B cell (primary cell): ENCODE data around the gene IGF2BP1. TPM values are rescaled to one million over a fixed set of nuclear protein-coding genes. Genes with fewer than 3 reads are reported as not detected.

Experiments
- ATAC-seq: fragments of 200-7000 bp; cut with Tn5 transposase; one replicate; pipeline ENCODE4 v1.10.0; 2021; ENCODE audit warnings: low read depth, mild to moderate bottlenecking, moderate number of reproducible peaks, moderate library complexity
- CTCF ChIA-PET: fragments of 350-600 bp; sonication (Branson Sonifier 250); formaldehyde crosslinking; loops from one replicate; lab custom pipeline; 2021; ENCODE audit warnings: antibody characterized with exemption, inconsistent platforms; lab: Charles Lee
- POLR2A ChIA-PET: fragments of 350-600 bp; sonication (Branson Sonifier 250); formaldehyde crosslinking; loops from one replicate; lab custom pipeline; 2021; ENCODE audit warnings: antibody characterized with exemption; lab: Charles Lee
- DNase-seq: peaks from one replicate; pipeline ENCODE4 v3.0.0; 2013
- H2AFZ ChIP-seq: 2 replicates; pipeline ENCODE4 v1.6.1; 2012; ENCODE audit warnings: mild to moderate bottlenecking, low read depth, low read length; ENCODE audit not compliant: insufficient read depth, poor library complexity, severe bottlenecking
- H3K27ac ChIP-seq, 2 donors: 1 replicate in 1 of 2; 2 replicates in 1 of 2; pipeline ENCODE4 v1.5.1; 2012 to 2013; ENCODE audit warnings: low read length in 2 of 2, mild to moderate bottlenecking in 2 of 2, moderate library complexity in 1 of 2
- H3K27me3 ChIP-seq, 4 experiments: fragments of 200-600 bp in 1 of 4; sonication (generic) in 1 of 4; replicated peaks in 1 of 4; 1 replicate in 2 of 4; 2 replicates in 2 of 4; pipeline versions ENCODE4 v1.6.1 to v1.7.0; 2013 to 2016; ENCODE audit warnings: low read length in 3 of 4, mild to moderate bottlenecking in 2 of 4, mixed read lengths in 1 of 4, moderate library complexity in 1 of 4; ENCODE audit not compliant: insufficient read depth in 4 of 4, control insufficient read depth in 3 of 4; ENCODE audit errors: control extremely low read depth in 1 of 4
- H3K36me3 ChIP-seq, 2 experiments: replicated peaks in 1 of 2; 1 replicate in 1 of 2; 2 replicates in 1 of 2; pipeline versions ENCODE4 v1.6.1 to v1.7.1; 2013; ENCODE audit warnings: low read length in 1 of 2; ENCODE audit not compliant: insufficient read depth in 2 of 2, control insufficient read depth in 1 of 2; ENCODE audit errors: control extremely low read depth in 1 of 2, extremely low read depth in 1 of 2
- H3K4me1 ChIP-seq, 2 donors: fragments of 200-600 bp in 1 of 2; sonication (generic) in 1 of 2; 1 replicate in 1 of 2; 2 replicates in 1 of 2; pipeline versions ENCODE4 v1.5.1 to v1.6.1; 2013 to 2017; ENCODE audit warnings: low read length in 2 of 2; ENCODE audit not compliant: control insufficient read depth in 2 of 2, insufficient read depth in 2 of 2
- H3K4me2 ChIP-seq: replicated peaks from 2 replicates; pipeline ENCODE3; 2012; ENCODE audit warnings: mild to moderate bottlenecking, low read depth, low read length; ENCODE audit not compliant: poor library complexity, severe bottlenecking
- H3K4me3 ChIP-seq, 5 experiments: fragments of 200-600 bp in 1 of 5; sonication (generic) in 1 of 5; 1 replicate in 3 of 5; 2 replicates in 2 of 5; pipeline versions ENCODE4 v1.5.1 to v1.7.0; 2011 to 2016; ENCODE audit warnings: low read length in 4 of 5, mild to moderate bottlenecking in 4 of 5, low read depth in 2 of 5, control low read depth in 1 of 5, moderate library complexity in 1 of 5; ENCODE audit not compliant: insufficient read depth in 1 of 5; ENCODE audit errors: control extremely low read depth in 1 of 5, extremely low read depth in 1 of 5
- H3K79me2 ChIP-seq: fragments of 200-600 bp; sonication (generic); one replicate; pipeline ENCODE4 v1.6.0; 2016; ENCODE audit warnings: low read length; ENCODE audit not compliant: control insufficient read depth, insufficient read depth
- H3K9ac ChIP-seq: fragments of 200-600 bp; sonication (generic); 2 replicates; pipeline ENCODE4 v1.6.1; 2017; ENCODE audit warnings: mild to moderate bottlenecking, low read length, moderate library complexity
- H3K9me3 ChIP-seq, 3 donors: one replicate each; pipeline versions ENCODE4 v1.6.1 to v1.7.1; 2013; ENCODE audit warnings: low read length in 2 of 3; ENCODE audit not compliant: control insufficient read depth in 2 of 3, insufficient read depth in 1 of 3; ENCODE audit errors: control extremely low read depth in 1 of 3
- H4K20me1 ChIP-seq: 2 replicates; pipeline ENCODE4 v1.6.0; 2012; ENCODE audit warnings: mild to moderate bottlenecking, low read length; ENCODE audit not compliant: insufficient read depth, control insufficient read depth, poor library complexity, severe bottlenecking
- H3K27ac Mint-ChIP-seq: one replicate; pipeline ENCODE4 v1.8.0; 2021; ENCODE audit warnings: mixed read lengths
- H3K27me3 Mint-ChIP-seq: one replicate; pipeline ENCODE4 v1.8.0; 2021; ENCODE audit warnings: mixed read lengths
- H3K4me1 Mint-ChIP-seq: one replicate; pipeline ENCODE4 v1.8.0; 2021; ENCODE audit warnings: mixed read lengths
- H3K4me3 Mint-ChIP-seq: one replicate; pipeline ENCODE4 v1.8.0; 2021; ENCODE audit warnings: mixed read lengths
- H3K9me3 Mint-ChIP-seq: one replicate; pipeline ENCODE4 v1.8.0; 2022; ENCODE audit warnings: mixed read lengths; ENCODE audit not compliant: insufficient read depth
- EZH2 ChIP-seq: IDR thresholded peaks from 2 replicates; pipeline ENCODE4 v1.6.1; 2012; ENCODE audit warnings: borderline replicate concordance, low read depth, mild to moderate bottlenecking, moderate library complexity, low read length; ENCODE audit not compliant: insufficient read depth, poor library complexity, severe bottlenecking
- WGBS: methylation state at CpG from one replicate; pipeline ENCODE4 v1.1.5; 2013; ENCODE audit warnings: missing lambda C conversion rate; ENCODE audit not compliant: insufficient coverage; 5-methylcytosine and 5-hydroxymethylcytosine counted together
- intact Hi-C: fragments of 100-400 bp; cut with micrococcal nuclease; formaldehyde crosslinking; loops from one replicate; pipeline ENCODE4 v1.10.0; 2022
- polyA plus RNA-seq: library from polyadenylated mRNA; depleted of rRNA; stranded (reverse); fragments of >200 nt; gene quantifications from 2 replicates; pipeline ENCODE4 v1.2.3, GENCODE V29; 2012
- total RNA-seq, 2 donors: library from RNA; stranded (reverse); fragments of 120-200 nt in 1 of 2; gene quantifications; 1 replicate in 1 of 2; 2 replicates in 1 of 2; pipeline versions ENCODE4 v1.2.3 to v1.2.4, GENCODE V29; 2013 to 2022
- TF ChIP-seq, protein P1 (sequence below): fragments of 200-600 bp; IDR thresholded peaks from one replicate; pipeline ENCODE4 v1.8.0; 2022; ENCODE audit warnings: antibody characterized with exemption, mild to moderate bottlenecking

IGF2BP1 gene
- total and polyA plus RNA-seq, 2 donors (not counting 1 experiment from before 2014, with no cell fraction given), result not detected

DNA sequence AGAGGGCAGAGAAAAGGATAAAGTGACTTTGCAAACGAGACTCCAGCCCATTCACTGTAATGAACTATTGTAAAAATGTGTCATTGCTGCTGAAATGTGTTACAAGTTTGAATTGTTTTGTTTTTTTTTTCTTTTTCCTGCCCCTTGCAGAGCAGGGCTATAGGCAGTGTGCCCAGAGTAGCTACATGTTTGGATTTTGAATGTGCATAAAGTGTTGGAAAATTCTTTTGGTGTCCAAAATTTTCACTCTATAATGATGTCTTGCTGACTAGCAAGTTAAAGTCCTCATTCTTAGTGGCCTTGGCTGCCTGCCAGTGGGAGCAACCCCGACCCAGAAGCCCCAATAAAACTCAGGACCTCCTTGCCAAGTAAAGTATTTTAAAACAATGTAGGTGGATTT, 66.5 kb downstream of the IGF2BP1 start:
- intact Hi-C loops, result no loop called here
- DNase-seq, result no peak

DNA sequence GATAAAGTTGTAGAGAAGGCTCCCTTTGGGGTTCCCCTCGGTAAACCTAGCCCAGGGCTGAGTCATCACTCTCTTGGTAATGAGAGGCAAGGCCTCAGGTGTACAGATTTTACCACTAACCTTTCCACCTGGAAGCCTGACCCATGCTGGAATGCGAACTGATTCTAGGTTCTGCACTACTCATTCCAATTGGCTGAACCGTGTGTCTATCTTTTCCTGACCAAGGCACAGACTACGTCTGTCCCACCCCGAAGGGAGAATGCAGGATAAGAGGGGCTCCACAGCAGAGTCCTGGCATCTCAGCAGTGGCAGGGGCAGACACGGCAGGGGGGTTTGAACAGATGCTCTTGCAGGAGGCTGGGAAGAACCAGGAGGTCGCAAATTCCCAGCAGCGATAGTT, 70.0 kb downstream of the IGF2BP1 start:
- POLR2A ChIA-PET, result no interaction called here
- H3K4me2 ChIP-seq, result no peak overlapping the region

More for the DNA sequence above, 66.5 kb downstream of the IGF2BP1 start:
- Histone ChIP-seq H3K27ac (no peak overlapping the region), H3K4me2 (no peak overlapping the region), H4K20me1 (no peaks in the 10 kb centered on the region), H2AFZ (no peak overlapping the region), H3K9ac (no peak overlapping the region), H3K27me3 (no peaks in the 10 kb centered on the region), H3K4me3 (no peak overlapping the region), H3K9me3 (no peaks in the 10 kb centered on the region), H3K36me3 (no peaks in the 10 kb centered on the region), H3K79me2 (no peaks in the 10 kb centered on the region), H3K4me1 (no peaks in the 10 kb centered on the region)
- H3K4me3 Mint-ChIP-seq, result no peak overlapping the region
- POLR2A ChIA-PET, result no interaction called here
- CTCF ChIA-PET, result no interaction called here
- H3K27me3 Mint-ChIP-seq, result peaks cover 16% of the 10 kb centered on the region
- no peak overlapping the region for H3K27ac Mint-ChIP-seq
- TF ChIP-seq EZH2, result no peak
- TF ChIP-seq, protein P1, sequence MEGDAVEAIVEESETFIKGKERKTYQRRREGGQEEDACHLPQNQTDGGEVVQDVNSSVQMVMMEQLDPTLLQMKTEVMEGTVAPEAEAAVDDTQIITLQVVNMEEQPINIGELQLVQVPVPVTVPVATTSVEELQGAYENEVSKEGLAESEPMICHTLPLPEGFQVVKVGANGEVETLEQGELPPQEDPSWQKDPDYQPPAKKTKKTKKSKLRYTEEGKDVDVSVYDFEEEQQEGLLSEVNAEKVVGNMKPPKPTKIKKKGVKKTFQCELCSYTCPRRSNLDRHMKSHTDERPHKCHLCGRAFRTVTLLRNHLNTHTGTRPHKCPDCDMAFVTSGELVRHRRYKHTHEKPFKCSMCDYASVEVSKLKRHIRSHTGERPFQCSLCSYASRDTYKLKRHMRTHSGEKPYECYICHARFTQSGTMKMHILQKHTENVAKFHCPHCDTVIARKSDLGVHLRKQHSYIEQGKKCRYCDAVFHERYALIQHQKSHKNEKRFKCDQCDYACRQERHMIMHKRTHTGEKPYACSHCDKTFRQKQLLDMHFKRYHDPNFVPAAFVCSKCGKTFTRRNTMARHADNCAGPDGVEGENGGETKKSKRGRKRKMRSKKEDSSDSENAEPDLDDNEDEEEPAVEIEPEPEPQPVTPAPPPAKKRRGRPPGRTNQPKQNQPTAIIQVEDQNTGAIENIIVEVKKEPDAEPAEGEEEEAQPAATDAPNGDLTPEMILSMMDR, result no peak
- no CpG with 5 or more reads among the region's 2 CpGs for WGBS
- H3K9me3 Mint-ChIP-seq, result peaks cover 3% of the 10 kb centered on the region
- no peaks in the 10 kb centered on the region for H3K4me1 Mint-ChIP-seq
- ATAC-seq, result no peak

More for the DNA sequence above, 70.0 kb downstream of the IGF2BP1 start:
- DNase-seq, result no peak
- H3K79me2 ChIP-seq, result no peaks in the 10 kb centered on the region
- H4K20me1 ChIP-seq, result no peaks in the 10 kb centered on the region
- no peak overlapping the region for H3K4me3 ChIP-seq
- H3K4me1 ChIP-seq, result no peaks in the 10 kb centered on the region
- peaks cover 10% of the 10 kb centered on the region for H3K27me3 Mint-ChIP-seq
- ATAC-seq, result no peak
- H2AFZ ChIP-seq, result no peak overlapping the region
- WGBS, result 87% methylated on average over 8 of the region's 8 CpGs
- H3K27ac Mint-ChIP-seq, result no peak overlapping the region
- no peaks in the 10 kb centered on the region for H3K36me3 ChIP-seq
- TF ChIP-seq EZH2, result no peak
- TF ChIP-seq, protein P1, result no peak
- H3K9ac ChIP-seq, result no peak overlapping the region
- intact Hi-C loops, result no loop called here
- no peak overlapping the region for H3K27ac ChIP-seq
- H3K27me3 ChIP-seq, result no peaks in the 10 kb centered on the region
- CTCF ChIA-PET, result no interaction called here
- no peaks in the 10 kb centered on the region for H3K9me3 ChIP-seq
- H3K4me3 Mint-ChIP-seq, result no peak overlapping the region
- peaks cover 3% of the 10 kb centered on the region for H3K9me3 Mint-ChIP-seq
- H3K4me1 Mint-ChIP-seq, result no peaks in the 10 kb centered on the region
